AG09309 (cell line): ENCODE measurements around the gene WDR90.

Experiments
- DNase-seq: peaks from one replicate; pipeline ENCODE4 v3.0.0-alpha.2; 2010; ENCODE audit warnings: low read depth
- H3K4me3 ChIP-seq: 2 replicates; pipeline ENCODE4 v1.5.1; 2011; ENCODE audit warnings: mild to moderate bottlenecking, low read depth, low read length, moderate library complexity; ENCODE audit not compliant: control insufficient read depth
- TF ChIP-seq, protein P1 (sequence below): IDR thresholded peaks from 2 replicates; pipeline ENCODE4 v1.5.1; 2011; ENCODE audit warnings: mild to moderate bottlenecking, low read depth, low read length, inconsistent platforms; ENCODE audit not compliant: insufficient read depth, control insufficient read depth; ENCODE audit errors: missing control alignments

WDR90 gene

DNA sequence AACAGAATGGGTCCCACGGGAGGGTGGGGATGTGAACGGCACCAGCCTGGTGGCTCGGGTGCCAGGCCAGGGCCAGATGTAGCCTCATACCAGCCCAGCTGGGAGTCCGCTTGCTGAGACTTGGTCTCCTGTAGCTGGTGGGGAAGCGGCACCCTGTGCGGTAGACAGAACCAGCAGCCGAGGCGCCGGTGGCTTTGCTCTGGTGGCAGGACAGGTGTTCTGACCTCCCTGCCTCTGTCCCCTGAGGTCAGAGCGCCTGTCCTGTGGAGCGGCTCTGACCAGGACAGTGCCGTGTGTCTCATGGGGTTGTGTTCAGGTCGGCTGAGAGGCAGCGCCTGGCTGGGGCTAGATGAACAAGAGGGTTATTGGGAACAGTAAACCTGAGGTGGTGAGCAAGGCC is 39.2 kb upstream of the WDR90 start:
- no peak overlapping the region for H3K4me3 ChIP-seq
- DNase-seq, result no peak
- TF ChIP-seq, protein P1, sequence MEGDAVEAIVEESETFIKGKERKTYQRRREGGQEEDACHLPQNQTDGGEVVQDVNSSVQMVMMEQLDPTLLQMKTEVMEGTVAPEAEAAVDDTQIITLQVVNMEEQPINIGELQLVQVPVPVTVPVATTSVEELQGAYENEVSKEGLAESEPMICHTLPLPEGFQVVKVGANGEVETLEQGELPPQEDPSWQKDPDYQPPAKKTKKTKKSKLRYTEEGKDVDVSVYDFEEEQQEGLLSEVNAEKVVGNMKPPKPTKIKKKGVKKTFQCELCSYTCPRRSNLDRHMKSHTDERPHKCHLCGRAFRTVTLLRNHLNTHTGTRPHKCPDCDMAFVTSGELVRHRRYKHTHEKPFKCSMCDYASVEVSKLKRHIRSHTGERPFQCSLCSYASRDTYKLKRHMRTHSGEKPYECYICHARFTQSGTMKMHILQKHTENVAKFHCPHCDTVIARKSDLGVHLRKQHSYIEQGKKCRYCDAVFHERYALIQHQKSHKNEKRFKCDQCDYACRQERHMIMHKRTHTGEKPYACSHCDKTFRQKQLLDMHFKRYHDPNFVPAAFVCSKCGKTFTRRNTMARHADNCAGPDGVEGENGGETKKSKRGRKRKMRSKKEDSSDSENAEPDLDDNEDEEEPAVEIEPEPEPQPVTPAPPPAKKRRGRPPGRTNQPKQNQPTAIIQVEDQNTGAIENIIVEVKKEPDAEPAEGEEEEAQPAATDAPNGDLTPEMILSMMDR, result no peak

DNA sequence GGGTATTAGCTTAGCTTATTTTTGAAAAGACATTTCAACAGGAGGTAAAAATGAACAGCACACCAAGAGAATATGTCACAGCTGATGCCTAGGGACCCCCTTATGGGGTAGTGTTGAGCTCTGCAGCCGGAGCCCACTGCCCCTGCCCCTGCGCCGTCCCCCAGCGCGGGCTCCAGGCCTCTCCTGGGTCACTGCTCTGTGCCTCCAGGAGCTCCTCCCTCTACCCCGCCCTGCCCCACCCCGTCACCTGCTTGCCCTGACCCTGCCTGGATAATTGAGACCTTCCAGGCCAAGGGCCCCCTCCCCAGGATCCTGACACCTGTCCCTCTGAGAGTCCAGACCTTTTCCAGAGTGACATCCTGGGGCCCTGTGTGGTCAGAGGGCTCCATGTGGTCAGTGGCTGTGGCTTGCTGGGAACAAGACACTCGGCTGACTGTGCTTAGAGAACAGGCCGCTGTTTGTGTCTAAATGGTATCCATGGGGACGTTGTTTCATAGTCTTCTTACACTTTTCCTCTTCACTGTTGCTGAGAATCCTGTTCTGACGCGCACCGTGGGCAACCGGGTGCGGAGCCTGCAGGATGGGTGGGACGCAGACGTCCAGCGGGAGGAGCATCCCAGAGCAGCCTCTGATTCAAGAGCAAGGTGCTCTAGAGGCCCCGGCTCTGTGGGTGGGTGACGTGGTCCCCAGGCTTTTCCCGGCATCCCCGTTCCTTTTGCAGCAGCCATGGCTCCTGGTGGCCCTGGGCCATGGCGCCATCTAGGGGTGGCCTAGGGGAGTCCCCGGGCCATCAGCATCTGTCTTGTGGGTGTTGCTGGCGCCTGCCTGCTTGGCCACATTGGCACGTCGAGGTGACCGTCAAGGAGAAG is 38.4 kb upstream of the WDR90 start:
- DNase-seq, result no peak
- TF ChIP-seq, protein P1, result peak; percentile 41
- H3K4me3 ChIP-seq, result no peak overlapping the region

DNA sequence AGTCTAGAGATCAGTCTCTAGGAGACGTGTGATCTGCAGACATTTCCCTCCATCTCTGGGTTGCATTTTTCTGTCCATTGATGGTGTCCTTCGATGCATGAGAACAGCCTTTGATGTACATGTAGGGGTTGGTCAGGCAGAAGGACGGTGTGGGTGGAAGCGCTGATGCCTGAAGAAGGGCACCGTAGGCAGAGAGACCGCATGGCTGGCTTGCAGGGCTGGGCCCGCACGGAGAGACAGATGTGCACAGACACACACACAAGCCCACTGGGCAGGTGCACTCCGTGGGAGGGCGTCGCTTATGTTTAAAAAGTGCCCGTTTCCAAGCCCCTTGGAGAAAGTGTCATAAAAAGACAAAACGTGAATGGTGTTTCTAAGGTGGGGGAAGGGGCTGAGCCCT is 34.0 kb upstream of the WDR90 start:
- no peak for DNase-seq
- no peak overlapping the region for H3K4me3 ChIP-seq
- TF ChIP-seq, protein P1, result no peak

DNA sequence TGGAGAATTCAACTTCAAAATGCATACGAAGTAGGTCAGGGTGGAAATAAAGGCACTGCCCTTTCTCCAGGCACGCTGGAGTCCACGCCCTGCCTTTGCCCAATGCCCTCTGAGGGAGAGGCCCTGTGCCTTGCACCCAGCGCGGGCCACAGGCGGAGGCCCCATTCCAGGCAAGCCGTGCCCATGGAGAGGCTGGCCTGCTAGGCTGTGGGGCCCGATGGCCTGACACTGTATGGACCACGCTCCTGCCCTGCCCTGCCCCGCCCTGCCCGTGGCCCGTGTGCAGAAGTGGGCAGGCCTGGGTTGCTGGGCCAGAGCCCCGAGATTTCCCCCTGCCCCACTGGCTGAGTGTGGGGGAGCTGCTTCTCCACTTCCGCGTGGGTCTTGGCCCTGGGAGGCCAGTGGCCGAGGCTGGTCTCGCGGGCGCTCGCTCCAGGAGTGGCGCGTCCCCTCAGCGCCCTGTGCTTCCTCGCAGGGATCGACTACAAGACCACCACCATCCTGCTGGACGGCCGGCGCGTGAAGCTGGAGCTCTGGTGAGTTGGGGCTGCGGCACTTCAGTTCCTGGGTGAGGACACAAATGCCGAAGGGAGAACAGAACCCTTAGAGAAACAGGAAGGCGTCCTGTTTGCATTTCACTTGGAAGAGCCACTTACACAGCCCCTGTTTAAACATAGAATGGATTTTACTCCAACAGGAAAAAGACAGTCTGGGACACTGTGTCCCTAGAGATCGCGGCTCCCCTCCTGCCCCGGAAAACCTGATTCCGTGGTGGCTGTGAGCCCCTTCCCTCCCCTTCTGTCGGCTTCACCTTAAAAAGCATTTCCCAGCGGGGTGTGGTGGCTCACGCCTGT is 32.2 kb upstream of the WDR90 start:
- TF ChIP-seq, protein P1, result no peak
- no peak for DNase-seq
- no peak overlapping the region for H3K4me3 ChIP-seq

DNA sequence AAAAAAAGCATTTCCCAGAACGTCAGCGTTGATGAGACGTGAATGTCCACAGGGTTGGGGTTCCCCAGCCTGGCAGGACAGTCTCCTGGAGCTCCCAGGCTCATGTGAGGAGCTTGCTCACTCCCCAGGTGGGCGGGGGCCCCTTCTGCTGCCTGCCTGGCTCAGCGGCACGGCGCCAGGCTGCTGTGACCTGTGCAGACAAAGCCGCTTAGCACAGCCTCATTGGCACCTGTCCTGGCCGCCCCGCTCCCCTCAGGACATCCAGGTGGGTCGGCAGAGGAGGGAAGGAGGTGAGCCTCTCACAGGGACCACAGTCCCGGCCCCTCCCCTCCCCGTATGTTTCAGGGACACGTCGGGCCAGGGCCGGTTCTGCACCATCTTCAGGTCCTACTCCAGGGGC is 31.3 kb upstream of the WDR90 start:
- TF ChIP-seq, protein P1, result no peak
- no peak for DNase-seq
- H3K4me3 ChIP-seq, result no peak overlapping the region

DNA sequence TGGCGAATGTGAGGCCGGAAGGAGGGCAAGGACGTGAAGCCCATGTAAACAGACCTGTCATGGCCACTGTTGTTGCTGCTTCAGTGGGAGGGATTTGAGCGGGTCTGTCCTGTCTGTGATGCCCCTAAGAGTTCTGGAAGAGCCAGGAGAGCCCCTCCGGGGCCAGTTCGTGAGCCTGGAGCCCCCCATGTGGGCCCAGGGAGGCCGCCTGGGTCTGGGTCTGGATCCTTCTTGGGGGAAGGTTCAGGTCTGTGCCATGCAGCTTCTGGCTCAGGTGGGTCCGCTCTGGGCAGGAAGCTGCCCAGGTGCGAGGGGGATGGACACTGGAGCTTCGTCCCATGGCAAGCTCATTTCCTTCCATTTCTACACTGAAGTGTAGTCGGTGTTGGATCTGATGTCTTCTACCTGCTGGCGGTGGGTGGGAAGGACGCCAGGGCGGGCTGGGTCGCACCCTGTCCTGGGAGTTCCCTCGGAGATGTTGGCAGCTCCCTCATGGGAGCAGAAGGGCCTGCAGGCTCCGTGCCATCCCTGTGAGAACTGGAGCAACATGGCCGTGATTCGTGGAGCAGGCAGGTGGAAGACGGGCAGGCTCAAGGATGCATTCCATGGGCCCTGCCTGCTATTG is 29.6 kb upstream of the WDR90 start:
- H3K4me3 ChIP-seq, result no peak overlapping the region
- TF ChIP-seq, protein P1, result no peak
- no peak for DNase-seq
